ENCODE measurements around the gene RFK.
A peak's percentile ranks its signal among the peaks of the same experiment; 100 is the strongest.
"Not testable (repeated sequence)": the region's sequence is repeated elsewhere in the genome, so short reads cannot be mapped to it uniquely, and the experiment has no call there.

Gene RFK

GRCh38 chr9:76394195-76394959 lies at the start of gene RFK:
Gene RFK (minus strand): TSS chr9:76394426. CDS start chr9:76394171, 255 bp downstream.
- DNase-seq = peak; percentile 91 to 93

DNA sequence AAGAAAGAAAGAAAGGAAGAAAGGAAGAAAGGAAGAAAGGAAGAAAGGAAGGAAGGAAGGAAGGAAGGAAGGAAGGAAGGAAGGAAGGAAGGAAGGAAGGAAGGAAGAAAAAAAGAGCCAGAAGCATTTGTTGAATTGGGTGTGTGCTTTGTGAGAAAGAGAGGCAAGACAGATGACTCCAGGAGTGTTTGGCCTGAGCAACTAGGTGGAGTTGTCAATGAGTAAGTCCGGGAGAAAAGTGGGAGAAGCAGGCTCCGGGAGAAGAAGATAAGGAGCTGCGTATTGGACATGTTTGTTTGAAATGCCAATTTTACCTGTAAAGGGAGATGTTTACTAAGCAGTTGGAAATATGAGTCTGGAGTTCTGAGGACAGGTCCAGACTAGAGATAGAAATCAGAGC lies 49.7 kb upstream of the RFK start:
- no peak for DNase-seq

DNA sequence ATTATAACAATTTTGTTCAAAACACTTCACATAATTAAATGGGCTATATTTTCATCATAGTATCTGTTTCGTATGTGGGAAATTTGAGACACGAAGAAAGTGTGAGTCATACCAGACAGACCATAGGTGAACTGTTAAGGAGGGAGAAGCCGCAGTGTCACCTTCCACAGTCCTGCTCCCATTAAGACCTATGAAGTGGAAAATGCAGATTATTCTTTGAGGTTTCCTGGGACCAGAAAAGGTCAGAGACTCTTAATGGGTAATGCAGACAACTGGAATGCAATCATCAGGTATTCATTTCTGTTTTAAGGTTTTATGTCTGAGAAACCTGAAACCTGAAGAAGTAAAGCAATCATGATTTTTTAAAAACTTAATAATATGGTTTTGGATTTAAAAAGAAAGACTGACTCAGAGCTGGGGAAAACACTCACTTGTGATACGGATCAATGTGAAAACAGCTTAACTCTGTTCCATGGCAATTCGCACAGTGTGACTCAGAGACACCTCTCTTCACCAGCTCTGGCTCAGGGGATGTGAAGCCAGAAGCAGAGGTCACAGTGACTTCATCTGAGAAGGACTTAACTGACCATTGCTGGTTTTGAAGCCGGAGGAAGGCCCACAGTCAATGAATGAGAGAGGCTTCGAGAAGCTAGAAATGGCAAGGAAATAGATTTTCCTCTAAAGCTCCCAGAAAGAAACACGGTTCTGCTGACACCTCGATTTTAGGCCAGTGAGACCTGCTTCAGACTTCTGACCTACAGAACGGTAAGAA lies 47.5 kb upstream of the RFK start:
- no peak for DNase-seq

- DNase-seq = no peak
Measured at GRCh38 chr9:76438841-76439588, 44.8 kb upstream of the RFK start.

GRCh38 chr9:76437017-76437699 lies 42.9 kb upstream of the RFK start:
- not testable (repeated sequence) for DNase-seq

DNA sequence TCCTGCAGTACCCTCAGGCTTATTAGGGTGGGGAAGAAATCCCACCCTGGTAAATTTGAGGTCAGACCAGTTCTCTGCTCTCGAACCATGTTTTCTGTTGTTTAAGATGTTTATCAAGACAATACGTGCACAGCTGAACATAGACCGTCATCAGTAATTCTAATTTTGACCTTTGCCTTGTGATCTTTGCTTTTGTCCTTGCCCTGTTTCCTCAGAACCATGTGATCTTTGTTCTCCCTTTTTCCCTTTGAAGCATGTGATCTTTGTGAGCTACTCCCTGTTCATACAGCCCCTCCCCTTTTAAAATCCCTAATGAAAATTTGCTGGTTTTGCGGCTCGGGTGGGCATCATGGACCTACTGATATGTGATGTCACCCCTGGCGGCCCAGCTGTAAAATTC lies 40.7 kb upstream of the RFK start:
- DNase-seq = not testable (repeated sequence)

- DNase-seq = no peak
Measured at GRCh38 chr9:76433836-76434235, 39.6 kb upstream of the RFK start.

- no peak for DNase-seq
Measured at GRCh38 chr9:76433406-76433805, 39.2 kb upstream of the RFK start.

- DNase-seq = no peak
Measured at GRCh38 chr9:76431601-76432000, 37.4 kb upstream of the RFK start.

DNA sequence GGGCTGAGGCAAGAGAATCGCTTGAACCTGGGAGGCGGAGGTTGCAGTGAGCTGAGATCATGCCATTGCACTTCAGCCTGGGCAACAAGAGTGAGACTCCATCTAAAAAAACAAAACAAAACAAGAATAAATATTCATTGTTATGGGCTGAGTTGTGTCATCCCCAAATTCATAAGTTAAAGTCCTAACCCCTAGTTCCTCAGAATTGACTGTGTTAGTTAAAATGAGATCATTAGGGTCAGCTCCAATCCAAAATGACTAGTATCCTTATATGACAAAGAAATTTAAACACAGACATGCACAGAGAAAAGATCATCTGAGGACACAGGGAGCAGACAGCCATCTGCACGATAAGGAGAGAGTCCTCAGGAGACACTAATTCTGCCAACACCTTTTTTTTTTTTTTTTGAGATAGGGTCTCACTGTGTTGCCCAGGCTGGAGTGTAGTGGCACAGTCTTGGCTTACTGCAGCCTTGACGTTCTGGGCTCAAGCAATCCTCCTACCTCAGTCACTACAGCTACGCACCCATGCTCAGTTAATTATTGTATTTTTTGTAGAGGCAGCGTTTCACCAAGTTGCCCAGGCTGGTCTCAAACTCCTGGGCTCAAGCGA lies 32.7 kb upstream of the RFK start:
- DNase-seq = no peak

- no peak for DNase-seq
Measured at GRCh38 chr9:76425677-76426453, 31.6 kb upstream of the RFK start.

DNA sequence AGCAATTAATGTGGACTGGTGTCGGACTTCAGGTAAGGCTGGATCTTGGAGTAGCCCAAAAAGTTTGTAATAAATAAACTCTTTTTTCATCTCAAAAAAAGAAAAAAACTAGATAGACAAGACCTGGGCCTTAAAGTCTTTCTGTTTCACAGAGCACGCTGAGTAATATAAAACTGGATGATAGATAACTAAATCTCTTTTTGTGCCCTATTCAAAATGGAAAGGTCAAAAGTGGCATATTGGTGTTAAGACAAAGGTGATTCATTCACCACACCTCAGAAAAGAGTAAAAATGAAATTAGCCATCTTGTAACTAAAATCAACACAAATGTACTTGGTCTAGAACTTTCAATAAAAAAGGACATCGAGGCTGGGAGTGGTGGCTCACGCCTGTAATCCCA lies 30.3 kb upstream of the RFK start:
- DNase-seq = no peak

- peak in 1 of 2 donors; percentile 28 for DNase-seq
Measured at GRCh38 chr9:76423216-76424177, 29.3 kb upstream of the RFK start.

- DNase-seq = peak in 1 of 2 donors; percentile 10
Measured at GRCh38 chr9:76419782-76420380, 25.7 kb upstream of the RFK start.

GRCh38 chr9:76417394-76417793 lies 23.2 kb upstream of the RFK start:
- DNase-seq = no peak

GRCh38 chr9:76415731-76416130 lies 21.5 kb upstream of the RFK start:
- DNase-seq = no peak

- no peak for DNase-seq
Measured at GRCh38 chr9:76415154-76415553, 20.9 kb upstream of the RFK start.

DNA sequence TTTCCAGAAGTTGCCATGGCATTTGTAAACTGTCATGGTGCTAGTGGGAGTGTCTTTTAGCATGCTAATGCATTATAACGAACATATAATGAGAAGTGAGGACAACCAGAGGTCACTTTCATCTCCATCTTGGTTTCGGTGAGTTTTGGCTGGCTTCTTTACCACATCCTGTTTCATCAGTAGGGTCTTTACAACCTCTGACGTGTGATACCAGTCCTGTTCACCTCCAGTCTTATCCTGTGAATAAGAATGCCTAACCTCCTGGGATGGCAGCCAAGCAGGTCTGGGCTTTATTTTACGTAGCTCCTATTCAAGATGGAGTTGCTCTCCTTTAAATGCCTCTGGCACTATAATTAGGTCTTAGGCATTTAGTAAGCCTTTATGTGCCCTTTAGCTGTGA lies 20.4 kb upstream of the RFK start:
- DNase-seq = peak in 1 of 2 donors; percentile 20

DNA sequence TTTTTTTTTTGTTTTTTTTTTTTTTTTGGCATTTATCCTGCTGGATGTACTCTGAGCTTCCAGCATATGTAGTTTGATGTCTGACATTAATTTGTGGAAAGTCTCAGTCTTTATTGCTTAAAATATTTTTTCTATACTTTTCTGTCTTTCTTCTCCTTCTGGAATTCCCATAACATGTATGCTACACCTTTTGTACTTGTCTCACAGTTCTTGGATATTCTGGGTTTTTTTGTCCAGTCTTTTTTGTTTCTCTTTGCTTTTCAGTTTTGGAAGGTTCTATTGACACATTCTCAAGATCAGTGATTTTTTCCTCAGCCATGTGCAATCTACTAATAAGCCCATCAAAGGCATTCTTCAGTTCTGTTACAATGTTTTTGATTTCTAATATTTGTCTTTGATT lies 19.4 kb upstream of the RFK start:
- DNase-seq = no peak

DNA sequence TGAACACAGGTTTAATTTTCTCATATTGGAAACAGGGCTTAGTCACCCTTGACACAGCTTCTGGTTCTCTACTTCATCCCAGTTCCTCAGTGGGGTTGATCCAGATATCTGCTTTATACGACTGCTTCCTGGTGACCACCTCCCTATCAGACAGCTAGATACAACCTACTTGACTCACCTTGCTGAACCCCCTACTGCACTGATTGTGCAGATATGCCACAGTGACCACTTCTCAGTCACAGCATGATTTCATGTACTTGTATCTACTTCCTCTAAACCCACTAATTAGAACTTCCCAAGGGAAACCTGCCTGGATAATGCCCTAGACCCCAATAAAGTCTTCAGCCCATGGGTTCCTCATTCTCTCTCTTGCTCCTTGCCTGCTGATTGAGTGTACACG lies 18.4 kb upstream of the RFK start:
- no peak for DNase-seq
